NCI-H2227 (cell line): Measurements from ENCODE around the gene ATP12A.
A peak's percentile ranks its signal among the peaks of the same experiment; 100 is the strongest.
"Not testable (repeated sequence)": the region's sequence is repeated elsewhere in the genome, so short reads cannot be mapped to it uniquely, and the experiment has no call there.

ENCODE experiments used
- DNase-seq: peaks from one replicate; lab custom pipeline; 2025; ENCODE audit not compliant: unreplicated experiment; lab: John Stamatoyannopoulos, UW

Gene ATP12A

DNA sequence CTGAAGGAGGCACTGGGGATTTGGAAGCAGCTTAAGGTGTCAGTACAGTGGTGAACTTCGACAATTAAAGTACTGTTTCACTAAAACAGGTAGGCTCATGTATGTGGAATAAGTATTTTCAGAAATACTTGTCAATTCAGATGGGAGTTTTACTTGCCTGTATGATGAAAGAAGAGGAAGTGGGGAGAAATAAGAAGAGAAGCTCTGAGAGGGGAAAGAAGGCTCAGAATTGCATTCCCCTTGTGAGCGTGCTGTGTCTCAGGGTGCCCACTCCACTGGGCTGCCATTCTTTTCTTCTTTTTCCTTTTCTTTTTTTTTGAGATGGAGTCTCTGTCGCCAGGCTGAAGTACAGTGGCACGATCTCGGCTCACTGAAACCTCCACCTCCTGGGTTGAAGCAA is 45.2 kb downstream of the ATP12A start:
- DNase-seq, result no peak

- peak; percentile 80 for DNase-seq
These were observed 47.8 kb downstream of the ATP12A start for GRCh38 chr13:24727731-24728601.

- DNase-seq, result not testable (repeated sequence)
These were observed 50.8 kb downstream of the ATP12A start for GRCh38 chr13:24730873-24731567.

GRCh38 chr13:24734950-24735349 is 54.7 kb downstream of the ATP12A start:
- DNase-seq, result no peak

GRCh38 chr13:24737042-24737441 is 56.8 kb downstream of the ATP12A start:
- no peak for DNase-seq

DNA sequence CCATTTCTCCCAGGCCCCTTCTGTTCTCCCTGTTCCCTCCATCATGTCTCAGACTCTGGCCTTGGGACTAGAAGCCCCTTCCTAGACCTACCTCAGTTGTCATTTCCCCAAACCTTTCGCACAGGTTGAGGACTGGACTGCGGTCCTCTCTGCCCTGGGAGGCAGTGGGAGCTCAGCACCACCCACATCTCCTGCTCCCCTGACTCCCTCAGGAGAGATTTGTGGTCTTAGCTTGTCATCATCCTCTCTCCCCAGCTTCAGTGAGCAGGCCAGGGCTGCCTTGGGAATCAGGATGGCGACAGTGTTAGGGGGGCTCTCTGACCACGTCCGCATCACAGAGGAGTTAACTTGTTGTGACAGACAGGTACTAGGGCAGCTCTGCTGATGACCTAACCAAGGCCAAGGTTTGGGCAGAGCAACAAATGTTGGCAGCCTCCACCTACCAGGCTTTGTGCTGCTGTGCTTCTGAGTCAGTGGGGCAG is 58.2 kb downstream of the ATP12A start:
- DNase-seq, result no peak

DNA sequence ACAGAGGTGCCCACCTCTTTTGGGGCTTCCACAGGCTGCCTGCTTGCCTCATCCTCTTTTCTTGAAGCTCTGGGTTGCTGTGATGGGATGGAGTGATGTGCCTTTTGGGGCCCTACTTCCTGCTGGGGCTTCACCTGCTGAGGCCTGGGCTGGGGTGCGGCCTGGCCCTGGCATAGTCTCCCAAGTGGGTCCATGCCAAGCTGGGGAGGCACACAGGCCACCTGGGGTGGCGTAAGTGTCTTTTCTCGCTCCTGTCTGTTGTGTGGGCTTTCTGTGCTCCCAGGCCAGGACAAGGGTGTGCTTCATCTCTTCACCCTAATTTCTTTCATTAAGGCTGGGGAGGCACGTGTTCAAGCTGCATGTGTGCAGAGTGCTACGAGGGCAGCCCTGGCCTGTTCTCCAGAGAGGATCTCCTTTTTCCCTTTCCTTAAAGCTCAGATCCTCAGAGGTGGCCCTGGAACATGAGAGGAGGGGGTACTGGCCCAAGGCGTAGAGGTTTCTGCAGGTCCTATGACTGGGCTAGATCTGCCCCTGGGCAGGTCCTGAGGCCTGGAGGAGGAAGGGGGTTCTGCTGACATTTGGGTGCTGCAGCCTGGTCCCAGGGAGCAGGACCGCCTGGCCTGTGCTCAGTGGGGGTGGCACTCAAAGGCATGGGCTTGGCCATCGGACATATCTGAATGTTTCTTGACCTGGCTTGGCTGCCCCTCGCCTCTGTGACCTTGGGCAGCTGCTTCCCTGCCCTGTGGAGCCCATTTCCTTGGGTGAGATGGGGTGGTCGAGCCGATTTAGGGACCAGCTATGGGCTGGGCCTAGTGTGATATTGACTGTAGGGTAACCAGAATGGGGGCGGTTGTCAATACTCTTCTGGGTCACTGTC is 60.0 kb downstream of the ATP12A start:
- DNase-seq, result no peak

DNA sequence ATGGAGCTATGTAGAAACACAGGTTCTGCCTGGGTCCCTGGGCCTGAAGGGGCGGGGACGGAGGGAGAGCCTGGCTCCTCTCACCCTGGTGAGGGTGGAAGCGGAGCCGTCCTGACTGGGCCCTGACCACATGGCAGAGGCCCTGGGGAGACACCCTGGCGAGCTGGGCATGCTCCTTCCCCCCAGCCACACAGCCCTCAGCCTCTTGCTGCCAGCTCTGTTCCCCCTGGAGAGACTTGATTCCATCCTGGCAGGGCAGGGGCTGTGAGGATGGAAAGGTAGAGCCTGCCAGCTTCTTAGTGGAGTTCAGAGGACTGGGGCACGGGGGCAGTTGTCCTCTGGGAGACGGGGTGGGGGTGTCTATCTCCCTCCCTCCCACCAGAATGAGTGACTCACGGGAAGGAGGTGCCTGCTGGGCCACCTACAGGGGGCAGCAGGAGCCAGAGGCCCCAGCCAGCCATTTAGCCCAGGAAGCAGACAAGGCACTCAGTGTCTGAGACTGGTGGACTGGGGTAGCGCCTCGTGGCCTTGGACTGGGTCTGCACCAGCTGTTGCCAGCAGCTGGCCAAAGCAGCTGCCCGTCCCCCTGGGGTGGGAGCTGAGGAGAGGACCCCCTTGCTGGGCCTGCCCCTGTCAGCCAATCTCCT is 60.9 kb downstream of the ATP12A start:
- no peak for DNase-seq

GRCh38 chr13:24741791-24742190 is 61.6 kb downstream of the ATP12A start:
- no peak for DNase-seq

DNA sequence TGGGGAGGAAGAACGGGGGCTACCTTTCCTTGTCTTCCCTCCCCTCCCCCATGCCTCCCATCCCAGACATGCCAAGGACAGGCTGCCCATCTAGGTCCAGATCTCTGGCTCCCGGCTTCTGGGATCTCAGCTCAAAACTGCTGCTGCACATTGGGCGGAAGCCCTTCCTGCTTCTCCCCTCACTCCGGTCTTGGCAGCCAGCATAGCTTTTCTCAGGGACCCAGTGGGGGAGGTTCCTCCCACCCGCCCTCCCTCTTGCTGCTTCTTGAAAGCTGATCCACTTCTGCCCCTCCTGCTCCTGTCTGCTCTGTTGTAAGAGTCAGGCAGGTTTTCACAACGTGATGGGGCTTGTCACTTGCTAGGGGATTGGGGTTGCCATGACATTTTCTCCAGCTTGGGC is 62.1 kb downstream of the ATP12A start:
- peak; percentile 1 for DNase-seq

- DNase-seq, result no peak
These were observed 62.8 kb downstream of the ATP12A start for GRCh38 chr13:24742977-24743376.

DNA sequence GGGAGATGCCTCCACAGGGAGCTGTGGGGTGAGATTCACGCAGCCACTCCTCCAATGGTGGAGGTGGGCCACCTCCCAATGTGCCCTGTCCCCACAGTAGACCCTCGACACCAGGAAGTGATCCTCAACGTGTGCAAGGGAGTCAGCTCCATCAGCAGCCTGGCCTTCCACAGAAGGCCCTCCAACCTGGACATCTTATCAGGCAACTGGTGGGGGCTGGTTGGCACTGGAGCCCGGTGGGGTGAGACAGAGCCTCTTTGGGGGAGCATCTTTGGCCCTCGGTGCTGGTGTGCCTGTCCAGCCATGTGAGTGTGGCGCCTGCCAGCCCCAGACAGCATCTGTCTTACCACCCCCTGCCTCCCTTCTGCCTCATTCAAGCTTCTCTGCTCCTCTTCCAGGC is 64.0 kb downstream of the ATP12A start:
- DNase-seq, result no peak

DNA sequence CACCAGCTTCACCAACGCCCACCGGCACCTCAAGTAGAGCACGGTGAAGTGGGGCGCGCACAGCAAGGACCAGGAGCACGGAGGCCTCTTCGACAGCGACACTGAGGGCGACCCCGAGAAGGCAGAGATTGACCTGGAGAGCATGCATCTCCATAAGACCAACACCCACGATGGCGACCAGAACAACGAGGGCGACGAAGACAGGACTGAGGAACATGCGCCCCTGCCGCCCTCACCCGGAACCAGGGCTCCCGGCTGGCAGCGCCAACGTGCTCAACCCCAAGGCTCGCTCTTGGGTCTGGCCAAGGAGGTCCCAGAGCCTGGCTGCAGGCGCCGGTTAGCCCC is 65.3 kb downstream of the ATP12A start:
- no peak for DNase-seq

DNA sequence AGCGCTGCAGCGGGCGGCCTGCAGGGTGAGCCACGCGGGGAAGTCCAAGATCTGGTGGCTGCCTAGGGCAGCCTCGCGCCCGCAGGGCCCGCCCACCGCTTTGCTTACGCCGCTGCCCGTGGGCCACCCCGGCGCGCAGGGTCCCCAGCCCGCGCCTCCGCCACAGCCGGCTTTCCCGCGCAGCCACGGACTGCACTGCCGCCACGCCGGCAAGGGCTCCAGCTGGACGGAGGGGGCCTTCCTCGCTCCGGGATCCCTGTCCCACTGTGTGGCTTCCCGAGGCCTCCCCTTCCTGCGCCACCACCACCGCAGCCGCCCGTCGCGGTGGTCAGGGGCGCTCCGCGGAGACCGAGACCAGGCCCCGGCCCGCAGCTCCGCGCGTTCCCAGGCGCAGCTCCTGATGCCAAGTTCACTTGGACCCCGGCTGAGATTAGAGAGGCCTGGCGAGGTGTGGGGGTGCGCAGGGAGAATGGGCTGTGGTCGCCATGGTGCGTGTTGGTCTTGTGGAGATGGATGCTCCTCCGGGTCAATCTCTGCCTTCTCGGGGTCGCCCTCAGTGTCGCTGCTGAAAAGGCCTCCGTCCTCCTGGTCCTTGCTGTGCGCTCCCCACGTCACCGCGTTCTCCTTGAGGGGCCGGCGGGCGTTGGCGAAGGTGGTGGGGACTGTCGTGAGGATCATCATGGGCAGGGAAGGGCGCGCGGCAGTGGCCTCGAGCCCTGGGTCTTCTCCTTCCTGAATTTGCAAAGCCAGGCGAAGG is 65.8 kb downstream of the ATP12A start:
- DNase-seq, result no peak

DNA sequence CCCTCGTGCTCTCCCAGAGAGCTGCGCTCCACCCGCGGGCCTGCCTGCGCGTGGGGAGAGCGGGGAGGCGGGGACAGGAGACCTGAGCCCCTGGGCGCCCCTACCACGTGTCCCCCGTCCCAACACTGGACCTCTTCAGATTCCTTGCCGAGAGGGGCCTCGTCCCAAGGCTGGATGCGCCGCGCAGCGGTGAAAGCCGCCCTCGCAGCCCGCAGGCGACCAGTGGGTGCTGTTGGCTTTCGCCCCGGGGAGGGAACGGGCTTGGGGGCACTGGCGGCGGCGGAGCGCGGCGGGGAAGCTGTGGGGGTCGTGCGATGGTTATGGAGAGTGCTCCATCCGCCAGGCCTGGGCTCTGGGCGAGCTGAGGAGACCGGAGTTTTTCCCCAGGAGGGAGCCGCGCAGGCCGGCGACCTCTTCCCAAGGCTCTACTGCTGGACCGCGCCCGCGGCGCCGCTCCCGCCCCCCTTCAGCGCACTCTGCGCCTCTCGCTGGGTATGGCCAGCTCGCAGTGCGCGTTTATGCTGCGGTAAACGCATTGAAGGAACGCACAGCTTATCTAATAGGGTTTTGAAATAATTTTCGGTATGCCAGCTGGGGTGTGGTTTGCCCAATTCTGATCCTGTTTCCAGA is 66.5 kb downstream of the ATP12A start:
- DNase-seq, result no peak

DNA sequence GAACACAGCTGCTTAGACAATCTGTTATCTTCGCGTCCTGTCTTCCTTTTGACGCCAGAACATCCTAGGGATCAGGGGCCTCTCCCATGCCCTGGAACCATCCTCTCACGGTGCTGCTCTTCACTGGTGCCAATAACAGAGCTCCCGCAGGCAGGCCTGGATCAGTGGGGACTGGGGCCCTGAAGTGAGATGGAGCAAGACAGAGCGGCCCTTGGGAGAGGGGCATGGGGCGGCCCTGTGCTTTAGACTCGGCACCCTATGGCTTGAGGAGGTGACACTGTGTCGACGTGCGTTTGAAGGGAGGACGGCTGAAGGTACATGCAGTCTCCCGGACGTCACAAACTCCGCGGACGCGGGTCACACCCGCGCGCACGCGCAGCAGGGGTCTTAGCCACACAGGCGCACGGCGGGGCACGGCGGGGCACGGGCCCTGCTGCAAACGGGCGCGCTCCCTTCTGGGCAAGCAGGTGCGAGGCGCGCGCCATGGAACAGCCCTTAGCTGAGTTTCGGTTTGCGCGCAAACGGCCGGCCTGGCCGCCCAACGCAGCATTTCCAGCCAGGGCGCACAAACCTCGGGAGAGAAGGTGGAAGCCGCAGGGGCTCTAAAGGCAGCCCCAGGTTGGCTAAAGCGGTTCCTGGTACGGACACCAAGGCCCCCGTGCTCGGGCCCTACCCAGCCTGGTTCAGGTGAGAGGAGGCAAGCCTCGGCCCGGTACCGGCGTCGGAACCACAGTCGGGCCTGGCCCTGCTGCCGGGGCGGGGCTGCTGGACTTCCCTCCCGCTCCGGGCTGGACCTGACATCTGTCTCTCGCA is 67.2 kb downstream of the ATP12A start:
- DNase-seq, result peak; percentile 27

DNA sequence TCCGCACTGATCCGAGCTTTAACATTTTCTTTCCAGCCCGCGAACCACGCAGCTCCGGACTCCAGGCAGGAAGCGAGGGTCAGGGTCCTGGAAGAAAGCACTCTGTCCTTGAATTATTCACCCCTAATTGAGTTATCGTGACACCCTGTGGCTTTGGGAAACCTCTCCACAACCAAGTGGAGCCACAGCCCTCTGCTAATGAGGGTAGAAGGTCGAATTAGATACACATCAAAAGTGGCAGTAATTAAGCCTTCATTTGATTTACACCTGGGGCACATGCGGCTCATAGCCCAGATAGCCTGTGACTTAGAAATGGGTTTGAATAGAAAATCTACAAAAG is 67.8 kb downstream of the ATP12A start:
- no peak for DNase-seq

GRCh38 chr13:24759197-24759596 is 79.0 kb downstream of the ATP12A start:
- no peak for DNase-seq
